GM21619 (cell line): ENCODE results near the gene GARRE1.

Source experiments
- ATAC-seq: cut with Tn5 transposase; IDR thresholded peaks from one replicate; pipeline ENCODE4 v1.9.1; 2021; ENCODE audit not compliant: unreplicated experiment

GARRE1 gene

GRCh38 chr19:34291235-34291634, 36.9 kb downstream of the GARRE1 start:
- ATAC-seq: no peak

GRCh38 chr19:34295103-34295502, 40.7 kb downstream of the GARRE1 start:
- ATAC-seq: no peak

GRCh38 chr19:34298891-34299520, 44.7 kb downstream of the GARRE1 start:
- ATAC-seq: no peak

GRCh38 chr19:34299576-34299975, 45.2 kb downstream of the GARRE1 start:
- ATAC-seq: no peak

DNA sequence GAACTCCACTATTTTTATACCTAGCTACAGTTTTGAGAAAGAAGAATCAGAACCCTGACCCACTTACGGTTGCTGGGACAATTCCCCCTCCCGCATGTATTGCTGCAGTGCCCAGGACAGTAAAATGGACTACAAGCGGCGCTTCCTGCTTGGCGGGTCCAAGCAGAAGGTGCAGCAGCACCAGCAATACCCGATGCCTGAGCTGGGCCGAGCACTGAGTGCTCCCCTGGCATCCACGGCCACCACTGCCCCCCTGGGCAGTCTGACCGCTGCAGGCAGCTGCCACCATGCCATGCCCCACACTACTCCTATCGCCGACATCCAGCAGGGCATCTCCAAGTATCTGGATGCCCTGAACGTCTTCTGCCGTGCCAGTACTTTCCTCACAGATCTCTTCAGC, 46.0 kb downstream of the GARRE1 start:
- no peak for ATAC-seq

DNA sequence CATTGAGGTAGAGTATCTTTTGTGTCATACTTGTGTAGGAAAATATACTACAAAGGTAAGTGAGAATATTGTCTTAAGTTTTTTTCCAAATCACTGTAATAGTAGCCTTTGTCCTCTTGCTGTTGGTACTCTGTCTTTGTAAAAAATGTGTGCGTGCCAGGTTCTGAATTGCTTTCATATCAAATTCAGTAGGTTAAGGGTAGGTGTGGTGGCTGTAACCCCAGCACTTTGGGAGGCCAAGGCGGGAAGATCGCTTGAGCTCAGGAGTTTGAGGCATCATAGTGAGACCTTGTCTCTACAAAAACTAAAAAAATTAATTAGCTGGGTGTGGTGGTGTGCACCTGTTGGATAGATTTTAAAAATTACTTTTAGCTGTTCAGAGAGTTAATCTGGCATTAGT, 46.6 kb downstream of the GARRE1 start:
- ATAC-seq: no peak
